Kasumi-1 (cell line): ENCODE data around the gene SRRM1.
"Not testable (repeated sequence)": the region's sequence is repeated elsewhere in the genome, so short reads cannot be mapped to it uniquely, and the experiment has no call there.

Experiments
- DNase-seq, 2 experiments: peaks; one replicate each; lab custom pipeline; 2025; lab: John Stamatoyannopoulos, UW

Gene SRRM1

GRCh38 chr1:24695202-24695974 is 52.3 kb downstream of the SRRM1 start:
- no peak for DNase-seq

- no peak for DNase-seq
Measured at GRCh38 chr1:24696041-24696755, 53.1 kb downstream of the SRRM1 start.

- DNase-seq, result no peak
Measured at GRCh38 chr1:24696756-24697330, 53.7 kb downstream of the SRRM1 start.

GRCh38 chr1:24697453-24698001 is 54.4 kb downstream of the SRRM1 start:
- DNase-seq, result not testable (repeated sequence)

- DNase-seq, result not testable (repeated sequence)
Measured at GRCh38 chr1:24698326-24698725, 55.2 kb downstream of the SRRM1 start.

- no peak for DNase-seq
Measured at GRCh38 chr1:24699628-24700027, 56.5 kb downstream of the SRRM1 start.

- DNase-seq, result no peak
Measured at GRCh38 chr1:24702511-24703293, 59.6 kb downstream of the SRRM1 start.

- no peak for DNase-seq
Measured at GRCh38 chr1:24704411-24705259, 61.5 kb downstream of the SRRM1 start.

GRCh38 chr1:24705260-24706073 is 62.4 kb downstream of the SRRM1 start:
- DNase-seq, result no peak

- DNase-seq, result not testable (repeated sequence)
Measured at GRCh38 chr1:24706074-24706389, 62.9 kb downstream of the SRRM1 start.

GRCh38 chr1:24707687-24708086 is 64.6 kb downstream of the SRRM1 start:
- DNase-seq, result no peak

GRCh38 chr1:24708938-24709337 is 65.8 kb downstream of the SRRM1 start:
- no peak for DNase-seq

GRCh38 chr1:24709791-24710441 is 66.8 kb downstream of the SRRM1 start:
- DNase-seq, result no peak

GRCh38 chr1:24711329-24711728 is 68.2 kb downstream of the SRRM1 start:
- no peak for DNase-seq

- DNase-seq, result no peak
Measured at GRCh38 chr1:24713176-24713575, 70.1 kb downstream of the SRRM1 start.

- DNase-seq, result no peak
Measured at GRCh38 chr1:24713736-24714135, 70.6 kb downstream of the SRRM1 start.

- no peak for DNase-seq
Measured at GRCh38 chr1:24714859-24715520, 71.9 kb downstream of the SRRM1 start.

- no peak for DNase-seq
Measured at GRCh38 chr1:24715658-24716057, 72.6 kb downstream of the SRRM1 start.
